H9 (cell line): Measurements from ENCODE around the gene CDH23. TPM values are rescaled to one million over a fixed set of nuclear protein-coding genes. Genes with fewer than 3 reads are reported as not detected.

Experiments
- DNase-seq: peaks from one replicate; pipeline ENCODE4 v3.0.0-alpha.2; 2017
- H2AFZ ChIP-seq: one replicate; pipeline ENCODE4 v1.6.1; 2013; ENCODE audit warnings: mild to moderate bottlenecking, low read length, control low read depth, moderate library complexity
- H2AK5ac ChIP-seq: 2 replicates; pipeline ENCODE4 v1.6.1; 2013; ENCODE audit warnings: low read length, control low read depth, mixed read lengths; ENCODE audit not compliant: insufficient read length
- H2BK120ac ChIP-seq: one replicate; pipeline ENCODE4 v1.6.1; 2013; ENCODE audit warnings: low read depth, mild to moderate bottlenecking, low read length, control low read depth, inconsistent platforms; ENCODE audit not compliant: poor library complexity, severe bottlenecking
- H2BK12ac ChIP-seq: 2 replicates; pipeline ENCODE4 v1.6.1; 2013; ENCODE audit warnings: low read length, control low read depth, mixed read lengths, low read depth; ENCODE audit not compliant: insufficient read length
- H2BK15ac ChIP-seq: 2 replicates; pipeline ENCODE4 v1.6.1; 2013; ENCODE audit warnings: low read depth, low read length, control low read depth
- H2BK20ac ChIP-seq: one replicate; pipeline ENCODE4 v1.6.1; 2013; ENCODE audit warnings: low read depth, mild to moderate bottlenecking, low read length, control low read depth, inconsistent platforms; ENCODE audit not compliant: poor library complexity, severe bottlenecking
- H2BK5ac ChIP-seq: 2 replicates; pipeline ENCODE4 v1.6.1; 2013; ENCODE audit warnings: low read length, control low read depth, mixed read lengths; ENCODE audit not compliant: insufficient read length
- H3K14ac ChIP-seq: 2 replicates; pipeline ENCODE4 v1.6.1; 2013; ENCODE audit warnings: low read length, control low read depth; ENCODE audit not compliant: insufficient read depth
- H3K18ac ChIP-seq: 2 replicates; pipeline ENCODE4 v1.6.1; 2013; ENCODE audit warnings: low read depth, mild to moderate bottlenecking, mixed read lengths, low read length, control low read depth; ENCODE audit not compliant: insufficient read length
- H3K23ac ChIP-seq: 2 replicates; pipeline ENCODE4 v1.6.1; 2013; ENCODE audit warnings: low read length, control low read depth, mixed read lengths, low read depth; ENCODE audit not compliant: insufficient read length
- H3K23me2 ChIP-seq: 2 replicates; pipeline ENCODE4 v1.6.1; 2013; ENCODE audit warnings: low read depth, mild to moderate bottlenecking, mixed read lengths, low read length, control low read depth; ENCODE audit not compliant: insufficient read length, poor library complexity, severe bottlenecking
- H3K27ac ChIP-seq: 2 replicates; pipeline ENCODE4 v1.5.1; 2013; ENCODE audit warnings: low read length, control low read depth, mixed read lengths, low read depth; ENCODE audit not compliant: insufficient read length
- H3K27me3 ChIP-seq: 2 replicates; pipeline ENCODE4 v1.6.1; 2013; ENCODE audit warnings: low read length, control low read depth, inconsistent platforms; ENCODE audit not compliant: insufficient read depth
- H3K4ac ChIP-seq: 2 replicates; pipeline ENCODE4 v1.6.1; 2013; ENCODE audit warnings: low read depth, mild to moderate bottlenecking, control low read depth, inconsistent platforms, low read length, moderate library complexity
- H3K4me1 ChIP-seq: 2 replicates; pipeline ENCODE4 v1.6.1; 2013; ENCODE audit warnings: low read length, control low read depth, inconsistent platforms; ENCODE audit not compliant: insufficient read depth
- H3K4me2 ChIP-seq: 2 replicates; pipeline ENCODE4 v1.6.1; 2013; ENCODE audit warnings: low read length, control low read depth, mixed read lengths; ENCODE audit not compliant: insufficient read length, insufficient read depth
- H3K56ac ChIP-seq: 2 replicates; pipeline ENCODE4 v1.6.1; 2013; ENCODE audit warnings: low read depth, mild to moderate bottlenecking, mixed read lengths, low read length, control low read depth; ENCODE audit not compliant: insufficient read length
- H3K79me1 ChIP-seq: 2 replicates; pipeline ENCODE4 v1.6.1; 2013; ENCODE audit warnings: low read depth, mild to moderate bottlenecking, moderate library complexity, low read length, control low read depth, inconsistent platforms; ENCODE audit not compliant: insufficient read depth, poor library complexity, severe bottlenecking
- H3K79me2 ChIP-seq: 2 replicates; pipeline ENCODE4 v1.6.1; 2013; ENCODE audit warnings: low read length, control low read depth, inconsistent platforms; ENCODE audit not compliant: insufficient read depth
- H3K9ac ChIP-seq: 2 replicates; pipeline ENCODE4 v1.6.1; 2013; ENCODE audit warnings: low read length, control low read depth, mixed read lengths; ENCODE audit not compliant: insufficient read length; ENCODE audit errors: extremely low read depth
- H3K9me3 ChIP-seq: one replicate; pipeline ENCODE4 v1.6.1; 2013; ENCODE audit warnings: low read depth, low read length, inconsistent platforms; ENCODE audit not compliant: control insufficient read depth
- H3T11ph ChIP-seq: one replicate; pipeline ENCODE4 v1.6.1; 2013; ENCODE audit warnings: mild to moderate bottlenecking, low read length, control low read depth, inconsistent platforms
- H4K20me1 ChIP-seq: one replicate; pipeline ENCODE4 v1.6.1; 2013; ENCODE audit not compliant: control insufficient read depth, insufficient read length, insufficient read depth
- H4K5ac ChIP-seq: 2 replicates; pipeline ENCODE4 v1.6.1; 2013; ENCODE audit warnings: low read depth, mild to moderate bottlenecking, mixed read lengths, low read length, control low read depth; ENCODE audit not compliant: insufficient read length
- H4K8ac ChIP-seq: replicated peaks from 2 replicates; pipeline ENCODE4 v1.6.1; 2013; ENCODE audit warnings: low read length, control low read depth, mixed read lengths, low read depth; ENCODE audit not compliant: insufficient read length
- H4K91ac ChIP-seq: 2 replicates; pipeline ENCODE4 v1.6.1; 2013; ENCODE audit warnings: low read depth, mild to moderate bottlenecking, moderate library complexity, mixed read lengths, low read length, control low read depth; ENCODE audit not compliant: insufficient read length
- H3K27ac Mint-ChIP-seq, 3 experiments: 2 replicates in 2 of 3; 3 replicates in 1 of 3; pipeline ENCODE4 v1.8.0; 2020 to 2021; ENCODE audit warnings: mixed read lengths in 3 of 3, mild to moderate bottlenecking in 1 of 3, moderate library complexity in 1 of 3
- H3K27me3 Mint-ChIP-seq: 2 replicates; pipeline ENCODE4 v1.8.0; 2021; ENCODE audit warnings: low read depth, mild to moderate bottlenecking, moderate library complexity, mixed read lengths
- H3K36me3 Mint-ChIP-seq, 3 experiments: 2 replicates in 2 of 3; 3 replicates in 1 of 3; pipeline ENCODE4 v1.8.0; 2020 to 2021; ENCODE audit warnings: low read depth in 3 of 3, mixed read lengths in 3 of 3; ENCODE audit not compliant: insufficient read depth in 1 of 3
- H3K4me1 Mint-ChIP-seq, 2 experiments: 2 replicates each; pipeline ENCODE4 v1.8.0; 2020; ENCODE audit warnings: mixed read lengths in 2 of 2
- H3K4me3 Mint-ChIP-seq, 2 experiments: 2 replicates in 1 of 2; 3 replicates in 1 of 2; pipeline ENCODE4 v1.8.0; 2020 to 2021; ENCODE audit warnings: mild to moderate bottlenecking in 2 of 2, mixed read lengths in 2 of 2, moderate library complexity in 1 of 2
- H3K9me3 Mint-ChIP-seq, 2 experiments: 2 replicates in 1 of 2; 3 replicates in 1 of 2; pipeline ENCODE4 v1.8.0; 2020; ENCODE audit warnings: mild to moderate bottlenecking in 2 of 2, mixed read lengths in 2 of 2, moderate library complexity in 1 of 2
- WGBS: extraction: QIAGEN DNeasy Blood & Tissue Kit; methylation state at CpG from one replicate; pipeline ENCODE4 v1.1.7; 2013; ENCODE audit warnings: missing lambda C conversion rate, low lambda C conversion rate, mixed read lengths; ENCODE audit not compliant: insufficient read length; ENCODE audit errors: extremely low coverage; 5-methylcytosine and 5-hydroxymethylcytosine counted together
- total RNA-seq: library from RNA; stranded (reverse); gene quantifications from 2 replicates; pipeline ENCODE4 v1.2.1, GENCODE V29; 2021
- TF ChIP-seq, protein P1 (sequence below): fragments of 200-600 bp; sonication (generic); conservative IDR thresholded peaks from 3 replicates; pipeline ENCODE4 v1.8.0; 2021; ENCODE audit warnings: antibody characterized with exemption, mild to moderate bottlenecking

Gene CDH23
- total RNA-seq, 1 experiment from 2014 or later, result 2.1 TPM

DNA sequence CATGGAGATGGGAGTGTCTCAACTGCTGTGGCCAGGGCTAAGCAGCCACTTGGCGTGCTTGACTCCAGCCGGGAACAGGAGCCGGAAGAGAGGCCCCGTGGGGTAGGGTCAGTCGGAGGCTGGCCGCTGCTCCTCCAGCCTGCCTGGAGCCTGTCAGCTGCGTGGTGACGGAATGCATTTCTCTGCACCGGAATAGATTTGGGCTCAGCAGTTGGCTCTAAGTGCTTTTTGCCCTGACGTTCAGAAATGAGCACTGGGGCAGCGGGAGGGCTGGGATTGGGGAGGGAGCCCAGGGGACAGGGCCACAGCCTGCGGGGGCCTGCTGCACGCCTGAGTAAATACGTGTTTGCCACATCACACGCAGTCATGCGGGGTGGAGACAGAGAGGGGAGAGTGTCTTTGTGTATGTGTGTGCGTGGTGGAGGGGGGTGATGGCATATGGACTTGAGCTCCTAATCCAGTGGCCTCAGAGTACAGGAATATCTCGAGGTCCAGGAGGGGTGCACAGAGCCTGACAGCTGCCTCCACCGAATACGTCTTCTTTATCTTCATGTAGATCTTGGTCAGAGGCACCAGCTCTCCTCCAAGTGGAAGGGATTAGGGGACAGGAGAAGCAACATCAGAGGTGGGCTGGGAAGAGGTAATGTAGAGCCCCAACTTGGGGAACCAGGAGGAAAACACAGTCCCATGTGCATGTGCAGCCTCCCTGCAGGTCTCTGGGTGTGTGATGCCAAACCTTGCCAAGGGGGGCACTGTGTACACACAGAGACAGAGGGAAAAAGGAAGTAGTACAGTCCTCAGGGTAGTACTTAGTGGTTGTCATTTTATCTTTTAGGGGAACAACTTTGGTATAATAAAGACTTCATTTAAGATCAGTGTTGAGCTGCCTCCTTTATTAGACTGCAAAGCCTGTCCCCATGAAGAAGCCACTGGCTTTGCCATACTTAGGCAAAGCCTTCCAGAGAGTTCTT, 151.4 kb downstream of the CDH23 start:
- WGBS, result no CpG with 5 or more reads among the region's 20 CpGs
- Histone ChIP-seq H3K27me3 (no peaks in the 10 kb centered on the region), H3K4me1 (peaks cover 11% of the 10 kb centered on the region; the same call in 1 of the 2 replicates), H2BK15ac (no peak overlapping the region), H3K4ac (no peak overlapping the region), H3K9ac (no peak overlapping the region), H2BK20ac (no peak overlapping the region), H4K91ac (no peak overlapping the region), H3K9me3 (no peaks in the 10 kb centered on the region), H3K18ac (no peak overlapping the region), H4K5ac (no peak overlapping the region), H3K56ac (no peak overlapping the region), H2AK5ac (no peak overlapping the region), H4K20me1 (no peaks in the 10 kb centered on the region), H3K23me2 (no peaks in the 10 kb centered on the region), H3K79me1 (no peaks in the 10 kb centered on the region), H2AFZ (no peak overlapping the region), H4K8ac (no peak overlapping the region), H3K23ac (no peak overlapping the region), H3K79me2 (no peaks in the 10 kb centered on the region), H2BK12ac (no peak overlapping the region), H2BK5ac (no peak overlapping the region), H2BK120ac (no peak overlapping the region), H3K4me2 (no peak overlapping the region), H3T11ph (no peak overlapping the region), H3K14ac (no peak overlapping the region; the same call in 1 of the 2 replicates), H3K27ac (no peak overlapping the region)
- DNase-seq, result no peak
- H3K27me3 Mint-ChIP-seq, result peaks cover 1% of the 10 kb centered on the region
- H3K4me1 Mint-ChIP-seq, result peaks cover 45 to 58% of the 10 kb centered on the region in 2 experiments
- no peak overlapping the region for H3K4me3 Mint-ChIP-seq
- TF ChIP-seq, protein P1, sequence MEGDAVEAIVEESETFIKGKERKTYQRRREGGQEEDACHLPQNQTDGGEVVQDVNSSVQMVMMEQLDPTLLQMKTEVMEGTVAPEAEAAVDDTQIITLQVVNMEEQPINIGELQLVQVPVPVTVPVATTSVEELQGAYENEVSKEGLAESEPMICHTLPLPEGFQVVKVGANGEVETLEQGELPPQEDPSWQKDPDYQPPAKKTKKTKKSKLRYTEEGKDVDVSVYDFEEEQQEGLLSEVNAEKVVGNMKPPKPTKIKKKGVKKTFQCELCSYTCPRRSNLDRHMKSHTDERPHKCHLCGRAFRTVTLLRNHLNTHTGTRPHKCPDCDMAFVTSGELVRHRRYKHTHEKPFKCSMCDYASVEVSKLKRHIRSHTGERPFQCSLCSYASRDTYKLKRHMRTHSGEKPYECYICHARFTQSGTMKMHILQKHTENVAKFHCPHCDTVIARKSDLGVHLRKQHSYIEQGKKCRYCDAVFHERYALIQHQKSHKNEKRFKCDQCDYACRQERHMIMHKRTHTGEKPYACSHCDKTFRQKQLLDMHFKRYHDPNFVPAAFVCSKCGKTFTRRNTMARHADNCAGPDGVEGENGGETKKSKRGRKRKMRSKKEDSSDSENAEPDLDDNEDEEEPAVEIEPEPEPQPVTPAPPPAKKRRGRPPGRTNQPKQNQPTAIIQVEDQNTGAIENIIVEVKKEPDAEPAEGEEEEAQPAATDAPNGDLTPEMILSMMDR, result peak; percentile 67
- H3K27ac Mint-ChIP-seq, result no peak overlapping the region
- H3K9me3 Mint-ChIP-seq, result no peaks in the 10 kb centered on the region
- no peaks in the 10 kb centered on the region for H3K36me3 Mint-ChIP-seq
